Memory B cell (primary cell): ENCODE measurements around the gene DLL4.
"Not testable (repeated sequence)": the region's sequence is repeated elsewhere in the genome, so short reads cannot be mapped to it uniquely, and the experiment has no call there.

Experiments used
- ATAC-seq: fragments of 150-1000 bp; cut with Tn5 transposase; 2 replicates; pipeline ENCODE4 v1.10.0; 2021; ENCODE audit warnings: low read depth, mild to moderate bottlenecking, moderate library complexity
- DNase-seq, 2 donors: peaks; one replicate each; pipeline ENCODE4 v3.0.0; 2022; ENCODE audit warnings: low spot score in 2 of 2
- H3K27ac Mint-ChIP-seq: one replicate; pipeline ENCODE4 v1.8.0; 2022; ENCODE audit warnings: mild to moderate bottlenecking, moderate library complexity, mixed read lengths
- H3K27me3 Mint-ChIP-seq: one replicate; pipeline ENCODE4 v1.8.0; 2022; ENCODE audit warnings: mixed read lengths
- H3K36me3 Mint-ChIP-seq: one replicate; pipeline ENCODE4 v1.8.0; 2022; ENCODE audit warnings: mild to moderate bottlenecking, mixed read lengths
- H3K4me1 Mint-ChIP-seq: one replicate; pipeline ENCODE4 v1.8.0; 2022; ENCODE audit warnings: mixed read lengths
- H3K4me3 Mint-ChIP-seq: one replicate; pipeline ENCODE4 v1.8.0; 2022; ENCODE audit warnings: mild to moderate bottlenecking, moderate library complexity, mixed read lengths
- H3K9me3 Mint-ChIP-seq: one replicate; pipeline ENCODE4 v1.8.0; 2022; ENCODE audit warnings: mixed read lengths

Gene DLL4

GRCh38 chr15:40952901-40953712 lies 24.0 kb downstream of the DLL4 start, which contains the start of gene CHAC1:
TSS of gene CHAC1 (plus strand) at chr15:40953471. CDS start at chr15:40953584, 113 bp downstream.
- H3K27me3 Mint-ChIP-seq: peaks cover 7% of the 10 kb centered on the region
- no peaks in the 10 kb centered on the region for H3K9me3 Mint-ChIP-seq
- H3K27ac Mint-ChIP-seq: peak within 1 kb of the TSS; percentile 58
- no peaks in the 10 kb centered on the region for H3K36me3 Mint-ChIP-seq
- ATAC-seq (peak; percentile 97), DNase-seq (peak; percentile 79 to 85)
- H3K4me1 Mint-ChIP-seq: peaks cover 16% of the 10 kb centered on the region
- peak within 1 kb of the TSS; percentile 91 for H3K4me3 Mint-ChIP-seq

DNA sequence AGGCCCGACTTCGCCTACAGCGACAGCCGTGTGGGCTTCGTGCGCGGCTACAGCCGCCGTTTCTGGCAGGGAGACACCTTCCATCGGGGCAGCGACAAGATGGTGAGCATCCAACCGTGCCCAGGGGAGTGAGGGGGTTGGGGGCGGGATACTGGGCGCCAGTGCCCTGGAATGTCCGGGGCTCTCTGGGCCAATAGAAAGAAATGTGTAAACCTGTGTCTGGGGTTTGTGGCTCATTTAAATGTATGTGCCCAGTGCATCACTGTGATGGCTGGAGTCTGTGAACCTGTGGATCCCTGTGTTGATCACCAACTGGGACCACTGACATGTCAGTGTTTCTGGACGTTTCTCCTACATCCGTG lies 24.6 kb downstream of the DLL4 start:
- H3K27me3 Mint-ChIP-seq: peaks cover 7% of the 10 kb centered on the region
- peak overlapping the region; percentile 58 for H3K27ac Mint-ChIP-seq
- DNase-seq (no peak), ATAC-seq (no peak)
- H3K4me1 Mint-ChIP-seq: peaks cover 16% of the 10 kb centered on the region
- no peaks in the 10 kb centered on the region for H3K36me3 Mint-ChIP-seq
- peak overlapping the region; percentile 91 for H3K4me3 Mint-ChIP-seq
- no peaks in the 10 kb centered on the region for H3K9me3 Mint-ChIP-seq

DNA sequence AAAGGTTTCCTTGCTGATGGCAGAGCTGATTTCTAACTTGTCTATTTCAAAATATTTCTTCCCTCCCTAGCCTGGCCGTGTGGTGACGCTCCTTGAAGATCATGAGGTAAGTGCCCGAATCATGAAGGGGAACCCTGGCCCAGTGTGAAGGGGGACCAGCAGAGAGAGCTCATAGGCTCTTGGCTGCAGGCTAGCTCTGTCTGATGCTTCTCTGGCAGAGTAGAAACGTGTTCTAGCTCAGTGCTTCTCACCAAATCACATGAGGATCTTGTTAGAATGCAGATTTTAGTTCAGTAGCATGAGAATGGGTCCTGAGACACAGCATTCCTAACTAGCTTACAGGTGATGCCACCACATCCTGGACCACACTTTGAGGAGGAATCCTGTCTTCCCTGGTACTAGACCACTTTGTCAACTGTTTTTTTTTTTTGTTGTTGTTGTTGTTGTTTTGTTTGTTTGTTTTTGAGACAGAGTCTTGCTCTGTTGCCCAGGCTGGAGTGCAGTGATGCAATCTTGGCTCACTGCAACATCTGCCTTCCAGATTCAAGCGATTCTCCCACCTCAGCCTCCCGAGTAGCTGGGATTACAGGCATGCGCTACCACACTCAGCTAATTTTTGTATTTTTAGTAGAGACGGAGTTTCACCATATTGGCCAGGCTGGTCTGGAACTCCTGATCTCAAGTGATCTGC lies 25.2 kb downstream of the DLL4 start:
- H3K27me3 Mint-ChIP-seq, ATAC-seq, DNase-seq, H3K36me3 Mint-ChIP-seq, H3K27ac Mint-ChIP-seq, H3K9me3 Mint-ChIP-seq: not testable (repeated sequence)
- peak overlapping the region; percentile 91 for H3K4me3 Mint-ChIP-seq
- peaks cover 16% of the 10 kb centered on the region for H3K4me1 Mint-ChIP-seq

- H3K4me3 Mint-ChIP-seq: no peak overlapping the region
- H3K4me1 Mint-ChIP-seq: peaks cover 20% of the 10 kb centered on the region
- ATAC-seq: no peak
Measured at GRCh38 chr15:40955141-40955903, 26.2 kb downstream of the DLL4 start.

GRCh38 chr15:40955930-40956540 lies 26.9 kb downstream of the DLL4 start:
- Mint-ChIP-seq H3K27ac (no peak overlapping the region), H3K36me3 (no peaks in the 10 kb centered on the region), H3K27me3 (peaks cover 2% of the 10 kb centered on the region), H3K4me1 (peaks cover 20% of the 10 kb centered on the region), H3K9me3 (no peaks in the 10 kb centered on the region), H3K4me3 (no peak overlapping the region)
- DNase-seq (no peak), ATAC-seq (no peak)

More at GRCh38 chr15:40955141-40955903, 26.2 kb downstream of the DLL4 start:
- Mint-ChIP-seq H3K36me3 (no peaks in the 10 kb centered on the region), H3K27ac (no peak overlapping the region), H3K27me3 (peaks cover 2% of the 10 kb centered on the region), H3K9me3 (no peaks in the 10 kb centered on the region)
- no peak for DNase-seq

- peaks cover 20% of the 10 kb centered on the region for H3K4me1 Mint-ChIP-seq
- H3K9me3 Mint-ChIP-seq: no peaks in the 10 kb centered on the region
- H3K4me3 Mint-ChIP-seq: no peak overlapping the region
- no peaks in the 10 kb centered on the region for H3K36me3 Mint-ChIP-seq
- DNase-seq (no peak), ATAC-seq (no peak)
- no peak overlapping the region for H3K27ac Mint-ChIP-seq
- H3K27me3 Mint-ChIP-seq: peaks cover 2% of the 10 kb centered on the region
Measured at GRCh38 chr15:40956541-40956982, 27.4 kb downstream of the DLL4 start.

- Mint-ChIP-seq H3K4me3 (no peak overlapping the region), H3K9me3 (no peaks in the 10 kb centered on the region), H3K4me1 (peaks cover 20% of the 10 kb centered on the region), H3K27me3 (peaks cover 2% of the 10 kb centered on the region), H3K36me3 (no peaks in the 10 kb centered on the region), H3K27ac (no peak overlapping the region)
- no peak for DNase-seq
- no peak for ATAC-seq
Measured at GRCh38 chr15:40957041-40957555, 28.0 kb downstream of the DLL4 start.

GRCh38 chr15:40957581-40958051 lies 28.5 kb downstream of the DLL4 start:
- DNase-seq: no peak
- no peak overlapping the region for H3K4me3 Mint-ChIP-seq
- no peak overlapping the region for H3K27ac Mint-ChIP-seq
- ATAC-seq: no peak
- no peaks in the 10 kb centered on the region for H3K9me3 Mint-ChIP-seq
- peaks cover 19% of the 10 kb centered on the region for H3K4me1 Mint-ChIP-seq
- H3K36me3 Mint-ChIP-seq: no peaks in the 10 kb centered on the region
- H3K27me3 Mint-ChIP-seq: peaks cover 2% of the 10 kb centered on the region

- Mint-ChIP-seq H3K9me3 (no peaks in the 10 kb centered on the region), H3K27me3 (peaks cover 4% of the 10 kb centered on the region), H3K4me3 (no peak overlapping the region), H3K36me3 (no peaks in the 10 kb centered on the region), H3K27ac (no peak overlapping the region), H3K4me1 (peaks cover 15% of the 10 kb centered on the region)
- ATAC-seq (no peak), DNase-seq (no peak)
Measured at GRCh38 chr15:40958146-40958545, 29.0 kb downstream of the DLL4 start.

- H3K27ac Mint-ChIP-seq: no peak overlapping the region
- H3K4me1 Mint-ChIP-seq: peaks cover 11% of the 10 kb centered on the region
- peaks cover 6% of the 10 kb centered on the region for H3K27me3 Mint-ChIP-seq
- DNase-seq (no peak), ATAC-seq (no peak)
- H3K36me3 Mint-ChIP-seq: no peaks in the 10 kb centered on the region
- no peak overlapping the region for H3K4me3 Mint-ChIP-seq
- no peaks in the 10 kb centered on the region for H3K9me3 Mint-ChIP-seq
Measured at GRCh38 chr15:40958723-40959122, 29.6 kb downstream of the DLL4 start.

DNA sequence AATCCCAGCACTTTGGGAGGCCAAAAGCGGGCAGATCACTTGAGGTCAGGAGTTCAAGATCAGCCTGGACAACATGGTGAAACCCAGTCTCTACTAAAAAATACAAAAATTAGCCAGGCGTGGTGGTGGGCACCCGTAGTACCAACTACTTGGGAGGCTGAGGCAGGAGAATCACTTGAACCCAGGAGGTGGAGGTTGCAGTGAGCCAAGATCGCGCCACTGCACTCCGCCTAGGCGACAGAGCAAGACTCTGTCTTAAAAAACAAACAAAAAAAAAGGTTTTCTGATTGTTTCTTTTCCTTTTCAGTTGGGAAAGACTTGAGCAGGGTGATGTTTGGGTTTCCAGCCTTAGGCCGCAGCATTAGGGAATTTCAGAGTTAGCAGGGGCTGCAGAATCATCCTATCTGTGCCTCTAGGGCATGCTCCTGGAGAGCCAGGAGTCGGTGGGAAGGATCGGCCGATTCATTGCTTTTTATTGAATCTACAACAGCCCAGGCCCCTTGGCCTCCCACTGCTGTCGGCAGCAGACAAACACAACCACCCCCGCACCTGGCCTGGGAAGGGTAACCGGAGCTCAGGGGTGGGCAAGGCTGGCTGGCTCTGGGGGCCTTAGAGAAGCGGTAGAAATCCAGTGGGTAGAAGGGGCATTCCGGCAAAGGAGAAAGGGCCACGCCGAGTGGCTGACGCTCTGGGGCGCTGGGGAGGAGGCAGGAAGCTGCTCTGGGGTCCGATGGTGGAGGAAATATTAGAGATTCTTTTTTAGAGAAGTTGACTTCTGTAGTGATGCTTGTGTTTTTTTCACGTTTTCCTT lies 30.4 kb downstream of the DLL4 start:
- ATAC-seq (peak; percentile 55), DNase-seq (no peak)
- H3K27me3 Mint-ChIP-seq: peaks cover 8% of the 10 kb centered on the region
- no peaks in the 10 kb centered on the region for H3K36me3 Mint-ChIP-seq
- H3K9me3 Mint-ChIP-seq: no peaks in the 10 kb centered on the region
- H3K27ac Mint-ChIP-seq: peak overlapping the region; percentile 9
- H3K4me1 Mint-ChIP-seq: peaks cover 5% of the 10 kb centered on the region
- H3K4me3 Mint-ChIP-seq: no peak overlapping the region

DNA sequence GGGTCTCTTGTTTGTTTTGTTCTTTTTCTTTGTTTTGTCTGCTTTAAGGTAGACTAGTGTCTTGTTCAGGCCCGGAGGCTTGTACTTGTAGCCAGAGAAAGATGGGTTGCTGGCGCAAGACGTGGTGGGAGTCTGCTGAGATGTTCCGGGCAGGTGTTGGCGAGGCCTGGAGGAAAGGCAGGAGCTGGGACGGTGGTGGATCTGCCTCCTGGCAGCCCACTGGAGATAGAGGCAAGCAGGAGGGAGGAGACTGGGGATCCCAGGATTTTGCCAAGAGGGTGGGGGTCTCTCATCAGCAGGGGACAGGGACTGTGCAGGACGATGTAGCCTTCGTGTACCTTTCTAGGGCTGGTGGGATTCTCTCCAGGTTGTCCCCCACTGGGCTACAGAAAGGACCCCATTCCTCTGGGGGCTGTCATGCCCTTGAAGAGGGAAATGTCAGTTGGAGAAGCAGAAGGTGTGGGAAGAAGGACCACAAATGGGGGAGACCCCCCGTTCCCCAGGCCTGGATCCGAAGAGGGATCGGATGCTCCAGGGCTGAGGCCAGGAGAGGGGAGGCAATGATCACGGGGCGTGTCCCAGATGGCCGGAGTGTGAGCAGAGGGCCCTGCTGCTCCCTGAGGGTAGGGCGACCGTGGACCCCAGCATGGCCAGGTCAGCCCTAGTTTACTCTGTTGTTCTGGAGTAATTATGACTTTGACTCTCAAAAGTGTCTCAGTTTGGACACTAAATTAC lies 31.2 kb downstream of the DLL4 start:
- no peaks in the 10 kb centered on the region for H3K9me3 Mint-ChIP-seq
- H3K4me1 Mint-ChIP-seq: peaks cover 5% of the 10 kb centered on the region
- no peaks in the 10 kb centered on the region for H3K36me3 Mint-ChIP-seq
- DNase-seq (no peak), ATAC-seq (no peak)
- no peak overlapping the region for H3K4me3 Mint-ChIP-seq
- peaks cover 12% of the 10 kb centered on the region for H3K27me3 Mint-ChIP-seq
- peak overlapping the region; percentile 9 for H3K27ac Mint-ChIP-seq
